ENCODE results near the gene NFE2.
"Not testable (repeated sequence)": the region's sequence is repeated elsewhere in the genome, so short reads cannot be mapped to it uniquely, and the experiment has no call there.

Gene NFE2

DNA sequence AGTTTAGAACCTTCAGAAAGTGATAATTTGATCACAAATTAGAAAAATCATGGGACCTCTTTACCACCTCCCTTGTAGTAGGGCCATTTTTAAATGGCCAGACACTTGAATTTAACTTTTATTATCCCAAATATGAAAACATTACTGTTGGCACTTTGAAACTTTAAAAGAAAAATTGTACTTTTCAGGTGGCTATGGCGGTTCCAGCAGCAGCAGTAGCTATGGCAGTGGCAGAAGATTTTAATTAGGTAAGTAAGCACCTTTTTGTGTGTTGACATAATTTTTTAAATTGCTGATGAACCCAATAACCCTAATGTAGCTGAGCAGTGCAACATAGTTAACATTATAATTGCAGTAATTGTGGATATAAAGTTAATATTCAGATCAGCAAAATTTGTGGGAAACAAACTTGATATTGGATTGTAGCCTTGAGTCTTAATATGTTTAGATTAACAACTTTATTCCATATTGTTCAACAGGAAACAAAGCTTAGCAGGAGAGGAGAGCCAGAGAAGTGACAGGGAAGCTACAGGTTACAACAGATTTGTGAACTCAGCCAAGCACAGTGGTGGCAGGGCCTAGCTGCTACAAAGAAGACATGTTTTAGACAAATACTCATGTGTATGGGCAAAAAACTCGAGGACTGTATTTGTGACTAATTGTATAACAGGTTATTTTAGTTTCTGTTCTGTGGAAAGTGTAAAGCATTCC, 16.6 kb downstream of the NFE2 start:
- not testable (repeated sequence) for DNase-seq (ENCODE audit: low read depth in 2 of 2)

GRCh38 chr12:54282949-54283593, 17.7 kb downstream of the NFE2 start:
- DNase-seq (ENCODE audit: low read depth in 2 of 2): no peak

- not testable (repeated sequence) for DNase-seq (ENCODE audit: low read depth in 2 of 2)
Measured at GRCh38 chr12:54281694-54282093, 19.1 kb downstream of the NFE2 start.

DNA sequence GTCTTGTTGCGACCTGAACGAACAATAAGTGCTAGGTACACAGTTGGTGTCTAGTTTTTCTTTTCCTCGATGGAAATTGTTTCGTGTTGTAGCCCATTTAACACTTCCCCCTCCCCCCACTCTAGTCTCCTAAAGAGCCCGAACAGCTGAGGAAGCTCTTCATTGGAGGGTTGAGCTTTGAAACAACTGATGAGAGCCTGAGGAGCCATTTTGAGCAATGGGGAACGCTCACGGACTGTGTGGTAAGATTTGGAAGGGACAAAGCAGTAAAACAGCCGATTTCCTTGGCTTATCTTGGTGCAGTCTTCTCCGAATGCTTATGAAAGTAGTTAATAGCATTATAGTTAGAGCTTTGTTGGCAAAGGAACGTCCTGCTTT, 19.6 kb downstream of the NFE2 start:
- DNase-seq (ENCODE audit: low read depth in 2 of 2): not testable (repeated sequence)

DNA sequence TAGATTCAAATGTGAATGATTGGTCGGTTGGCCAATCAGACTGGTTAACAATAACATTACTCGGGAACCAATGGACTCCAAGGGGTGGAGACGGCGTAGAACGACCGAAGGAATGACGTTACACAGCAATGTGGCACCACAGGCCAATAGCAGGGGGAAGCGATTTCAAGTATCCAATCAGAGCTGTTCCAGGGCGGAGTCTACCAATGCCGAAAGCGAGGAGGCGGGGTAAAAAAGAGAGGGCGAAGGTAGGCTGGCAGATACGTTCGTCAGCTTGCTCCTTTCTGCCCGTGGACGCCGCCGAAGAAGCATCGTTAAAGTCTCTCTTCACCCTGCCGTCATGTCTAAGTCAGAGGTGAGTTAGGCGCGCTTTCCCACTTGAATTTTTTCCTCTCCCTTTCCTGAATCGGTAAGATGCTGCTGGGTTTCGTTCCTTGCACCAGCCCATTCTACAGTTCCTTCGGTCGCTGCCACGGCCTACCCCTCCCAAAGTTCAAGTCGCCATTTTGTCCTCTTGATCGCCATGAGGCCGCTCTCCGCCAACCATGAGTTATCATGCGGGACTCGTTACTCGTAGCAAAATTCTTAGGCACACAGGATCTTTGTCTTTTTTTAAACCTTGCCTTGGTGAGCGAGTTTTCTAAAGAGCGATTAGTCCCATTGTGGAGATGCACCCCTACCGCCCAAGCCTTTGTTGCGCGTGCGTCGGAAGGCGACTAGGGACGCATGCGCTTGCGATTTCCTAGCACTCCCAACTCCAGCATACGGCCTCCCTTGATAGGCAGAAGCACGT, 20.2 kb downstream of the NFE2 start, which contains the start of gene HNRNPA1:
Gene HNRNPA1 (plus strand): TSS at position 259 of the 793 bp plus-strand sequence. CDS start 82 bp downstream, at position 341.
- DNase-seq (ENCODE audit: low read depth in 2 of 2): peak; percentile 70 to 90

DNA sequence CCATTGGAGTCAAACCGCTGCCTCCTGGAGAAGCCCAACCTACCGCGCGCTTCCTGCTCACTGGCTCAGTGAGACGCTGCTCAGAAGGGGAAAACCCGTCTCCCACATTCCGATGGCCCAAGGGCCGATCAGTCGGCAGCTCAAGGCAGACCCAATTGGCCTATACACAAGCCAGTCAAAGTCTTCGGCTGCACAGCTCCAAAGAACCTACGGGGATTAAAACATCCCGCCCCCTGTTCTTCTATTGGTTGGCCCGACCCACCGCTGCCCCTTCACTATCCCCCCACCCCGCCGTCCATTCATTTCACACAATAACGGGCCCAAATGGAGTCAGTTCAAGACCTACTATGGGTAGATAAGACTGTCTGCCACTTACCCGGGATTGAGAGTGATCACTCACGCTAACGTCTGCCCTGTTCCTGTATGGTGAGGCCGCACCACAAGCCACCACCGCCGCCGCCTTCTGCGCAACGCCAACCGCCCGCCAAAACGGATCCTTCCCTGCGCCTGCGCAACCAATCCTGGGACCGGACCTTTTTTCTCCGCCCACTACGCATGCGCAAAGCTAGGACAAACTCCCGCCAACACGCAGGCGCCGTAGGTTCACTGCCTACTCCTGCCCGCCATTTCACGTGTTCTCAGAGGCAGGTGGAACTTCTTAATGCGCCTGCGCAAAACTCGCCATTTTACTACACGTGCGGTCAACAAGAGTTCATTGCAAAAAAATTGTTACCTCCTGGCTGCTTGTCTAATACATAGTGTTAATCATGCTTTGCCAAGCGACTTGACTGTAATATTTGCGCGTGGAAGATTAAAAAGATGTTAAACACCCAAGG, 21.0 kb downstream of the NFE2 start, which contains the start of gene CBX5:
Gene CBX5 (minus strand): TSS at position 491 of the 836 bp plus-strand sequence. CDS start 22,472 bp downstream, outside the sequence.
- peak; percentile 98 to 99 for DNase-seq (ENCODE audit: low read depth in 2 of 2)

- DNase-seq (ENCODE audit: low read depth in 2 of 2): no peak
Measured at GRCh38 chr12:54279227-54279631, 21.6 kb downstream of the NFE2 start.

GRCh38 chr12:54277823-54278276, 23.0 kb downstream of the NFE2 start:
- no peak for DNase-seq (ENCODE audit: low read depth in 2 of 2)

DNA sequence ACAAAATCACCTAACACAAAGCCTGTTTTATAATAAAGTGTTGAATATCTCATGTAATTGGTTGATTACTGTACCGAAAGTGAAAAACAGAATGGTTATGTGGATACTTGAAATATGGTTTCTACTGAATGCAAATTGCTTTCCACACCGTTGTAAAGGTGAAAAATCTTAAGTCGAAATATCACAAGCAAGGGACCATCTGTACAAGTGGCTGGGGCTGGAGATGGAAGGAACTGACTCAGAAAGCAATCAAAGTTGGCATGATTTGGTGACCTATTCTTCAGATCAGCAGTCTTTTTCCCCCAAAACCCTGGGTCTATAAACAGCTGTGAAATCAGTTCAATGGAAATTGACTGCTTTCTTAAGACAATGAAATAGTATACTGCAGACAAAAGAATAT, 24.4 kb downstream of the NFE2 start:
- no peak for DNase-seq (ENCODE audit: low read depth in 2 of 2)

DNA sequence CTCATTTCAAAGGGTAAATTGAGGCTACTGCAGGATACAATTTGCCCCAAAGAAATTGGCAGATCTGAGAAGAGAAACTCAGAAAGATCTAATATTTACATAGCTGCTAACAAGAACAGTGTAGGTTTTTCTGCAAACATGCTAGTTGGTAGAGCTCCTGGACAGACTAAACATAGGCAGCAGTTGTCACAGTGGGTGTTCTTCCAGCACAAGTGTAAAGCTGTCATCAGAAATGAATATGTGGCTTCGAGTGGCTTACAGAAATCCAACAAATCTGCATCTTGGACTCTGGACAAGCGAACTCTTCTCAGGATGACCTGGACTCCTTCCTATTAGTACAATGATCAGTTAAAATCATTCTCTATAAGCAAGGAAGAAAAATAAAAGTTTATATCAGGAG, 26.8 kb downstream of the NFE2 start:
- DNase-seq (ENCODE audit: low read depth in 2 of 2): no peak

DNA sequence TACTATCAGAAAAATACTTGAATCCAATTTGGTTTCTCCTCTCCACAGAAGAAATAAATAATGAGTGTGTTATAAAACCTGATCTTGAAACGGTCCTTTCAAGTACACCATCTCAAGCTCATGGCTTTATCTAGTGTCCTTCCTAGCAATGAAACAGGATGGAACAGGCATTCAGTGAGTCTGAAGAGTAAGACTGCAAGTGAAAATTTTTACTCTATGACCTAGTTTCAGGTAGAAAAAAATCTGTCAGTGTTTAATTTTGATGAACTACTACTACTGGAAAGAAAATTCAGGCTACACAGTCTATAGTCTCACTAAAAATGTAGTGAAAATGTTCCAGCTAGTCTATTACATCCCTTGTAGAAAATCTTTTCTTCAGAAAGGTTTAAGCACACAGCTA, 28.6 kb downstream of the NFE2 start:
- DNase-seq (ENCODE audit: low read depth in 2 of 2): no peak

- no peak for DNase-seq (ENCODE audit: low read depth in 2 of 2)
Measured at GRCh38 chr12:54270345-54270744, 30.5 kb downstream of the NFE2 start.

GRCh38 chr12:54266852-54267251, 34.0 kb downstream of the NFE2 start:
- DNase-seq (ENCODE audit: low read depth in 2 of 2): no peak

GRCh38 chr12:54265364-54265812, 35.4 kb downstream of the NFE2 start:
- no peak for DNase-seq (ENCODE audit: low read depth in 2 of 2)

DNA sequence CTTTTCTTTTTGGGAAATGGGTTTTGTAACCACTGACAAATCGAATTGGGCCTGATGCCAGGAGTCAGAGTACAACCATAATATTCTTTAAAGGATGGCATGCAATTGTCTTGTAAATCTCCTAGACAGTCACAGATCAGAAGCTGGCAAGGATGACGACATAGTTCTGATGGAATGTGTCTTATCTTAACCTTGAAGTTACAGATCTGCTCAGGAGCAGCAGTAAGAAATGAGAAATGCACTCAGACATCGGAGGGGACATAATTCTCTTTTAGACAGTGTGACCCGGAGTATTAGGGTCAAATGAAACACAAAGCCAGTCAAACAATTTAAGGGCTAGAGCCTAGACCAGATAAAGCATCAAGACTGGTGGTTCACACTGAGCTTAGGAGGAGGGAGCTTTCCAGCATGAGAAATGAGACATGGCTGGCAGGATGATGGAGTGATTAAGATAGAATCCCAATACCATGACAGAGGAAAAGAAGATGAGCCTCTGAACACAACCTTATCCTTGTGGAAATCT, 38.4 kb downstream of the NFE2 start:
- DNase-seq (ENCODE audit: low read depth in 2 of 2): no peak

DNA sequence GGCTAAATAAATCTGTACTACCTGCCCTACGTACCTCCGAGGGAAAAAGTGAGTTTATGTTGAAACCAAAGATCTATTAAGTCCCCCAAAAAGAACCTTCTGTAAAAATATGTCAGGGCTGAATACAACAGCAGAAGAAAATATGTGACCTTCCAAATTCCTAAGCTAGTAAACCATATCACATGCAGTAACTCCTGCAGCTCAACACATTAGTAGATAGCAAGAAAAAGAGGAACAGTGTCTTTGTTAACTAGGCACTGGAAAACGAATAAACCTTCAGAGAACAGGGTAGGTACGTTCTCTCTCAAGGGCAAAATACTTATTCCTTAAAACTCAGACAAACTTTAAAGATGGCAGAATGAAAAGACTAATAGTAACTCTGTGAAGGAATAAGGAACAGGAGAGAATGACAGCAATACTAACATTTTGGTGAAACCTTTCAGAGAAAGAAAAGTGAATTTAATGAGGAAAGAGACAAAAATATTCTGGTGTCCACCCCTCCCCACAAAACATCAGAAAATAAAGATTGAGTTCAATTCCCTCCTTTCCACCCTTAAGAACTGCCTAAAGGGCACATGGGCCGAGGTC, 38.9 kb downstream of the NFE2 start:
- DNase-seq (ENCODE audit: low read depth in 2 of 2): no peak

DNA sequence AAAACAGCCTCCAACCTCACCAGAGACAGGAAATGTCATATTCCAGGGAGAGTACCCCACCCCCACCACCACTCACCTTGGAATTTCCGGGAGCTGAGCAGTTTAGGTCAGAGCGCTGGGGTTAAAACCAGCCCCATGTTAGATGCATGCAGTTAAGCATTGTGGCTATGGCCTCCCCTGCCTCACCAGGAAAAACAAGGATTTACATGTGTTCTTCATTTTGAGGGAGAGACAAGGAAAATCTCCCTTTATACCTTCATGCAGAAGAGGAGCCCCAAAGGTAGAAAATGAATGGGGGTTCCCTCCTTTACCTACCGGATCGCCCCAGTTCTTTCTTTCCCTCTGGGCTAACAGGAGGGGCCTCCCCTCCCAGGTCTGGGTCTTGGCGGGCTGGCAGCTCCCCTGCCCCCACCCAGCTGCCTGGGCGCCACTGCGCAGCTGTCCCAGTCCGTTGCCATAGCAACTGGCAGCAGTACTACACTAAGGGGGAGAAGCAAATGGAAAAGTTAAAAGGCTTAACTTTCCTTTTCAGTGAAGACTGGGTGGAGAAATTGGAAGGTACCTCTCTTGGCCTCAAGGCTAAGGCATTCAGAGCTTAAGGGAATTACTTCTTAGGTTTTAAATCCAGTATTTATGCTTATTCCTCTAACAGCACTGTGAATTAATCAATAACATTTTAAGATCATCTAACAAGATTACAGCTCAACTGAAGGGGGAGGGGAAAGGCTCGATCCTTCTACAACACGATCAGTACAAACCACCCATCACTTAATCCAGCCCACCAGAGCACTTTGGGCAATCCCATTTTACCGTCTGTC, 41.4 kb downstream of the NFE2 start:
- DNase-seq (ENCODE audit: low read depth in 2 of 2): peak in 1 of 2 donors; percentile 15

- DNase-seq (ENCODE audit: low read depth in 2 of 2): no peak
Measured at GRCh38 chr12:54258201-54258681, 42.6 kb downstream of the NFE2 start.

DNA sequence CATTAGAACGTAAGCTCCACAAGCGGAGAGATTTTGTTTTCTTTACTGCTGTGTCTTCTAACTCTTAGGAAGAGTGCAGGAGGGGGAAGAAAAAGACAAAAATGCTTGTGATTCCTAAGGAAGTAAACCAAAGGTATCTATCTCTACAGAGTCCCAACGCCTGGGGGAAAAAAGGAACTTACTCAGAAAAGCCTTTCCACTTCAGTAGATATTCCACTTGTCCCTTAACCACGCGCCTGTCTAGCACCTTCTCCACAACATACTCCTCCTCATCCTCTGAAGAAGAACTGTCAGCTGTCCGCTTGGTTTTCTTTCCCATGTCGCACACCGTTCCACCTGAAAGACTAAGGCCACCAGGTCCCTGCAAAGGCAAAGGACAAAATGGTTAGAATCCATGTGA, 43.5 kb downstream of the NFE2 start:
- DNase-seq (ENCODE audit: low read depth in 2 of 2): no peak

DNA sequence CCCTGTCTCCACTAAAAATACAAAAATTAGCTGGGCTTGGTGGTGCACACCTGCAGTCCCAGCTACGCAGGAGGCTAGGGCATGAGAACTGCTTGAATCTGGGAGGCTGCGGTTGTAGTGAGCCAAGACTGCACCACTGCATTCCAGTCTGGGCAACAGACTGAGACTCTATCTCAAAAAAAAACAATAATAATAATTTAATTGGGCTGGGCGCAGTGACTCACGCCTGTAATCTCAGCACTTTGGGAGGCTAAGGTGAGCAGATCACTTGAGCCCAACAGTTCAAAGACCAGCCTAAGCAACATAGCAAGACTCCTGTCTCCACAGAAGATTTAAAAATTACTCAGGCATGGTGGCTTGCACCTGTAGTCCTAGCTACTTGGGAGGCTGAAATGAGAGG, 47.6 kb downstream of the NFE2 start:
- DNase-seq (ENCODE audit: low read depth in 2 of 2): no peak
